H9 (cell line): ENCODE measurements around the gene RFESD. TPM values are rescaled to one million over a fixed set of nuclear protein-coding genes. Genes with fewer than 3 reads are reported as not detected.

Experiments
- DNase-seq: peaks from one replicate; pipeline ENCODE4 v3.0.0-alpha.2; 2017
- H2AFZ ChIP-seq: one replicate; pipeline ENCODE4 v1.6.1; 2013; ENCODE audit warnings: mild to moderate bottlenecking, low read length, control low read depth, moderate library complexity
- H2AK5ac ChIP-seq: 2 replicates; pipeline ENCODE4 v1.6.1; 2013; ENCODE audit warnings: low read length, control low read depth, mixed read lengths; ENCODE audit not compliant: insufficient read length
- H2BK120ac ChIP-seq: one replicate; pipeline ENCODE4 v1.6.1; 2013; ENCODE audit warnings: low read depth, mild to moderate bottlenecking, low read length, control low read depth, inconsistent platforms; ENCODE audit not compliant: poor library complexity, severe bottlenecking
- H2BK12ac ChIP-seq: 2 replicates; pipeline ENCODE4 v1.6.1; 2013; ENCODE audit warnings: low read length, control low read depth, mixed read lengths, low read depth; ENCODE audit not compliant: insufficient read length
- H2BK15ac ChIP-seq: 2 replicates; pipeline ENCODE4 v1.6.1; 2013; ENCODE audit warnings: low read depth, low read length, control low read depth
- H2BK20ac ChIP-seq: one replicate; pipeline ENCODE4 v1.6.1; 2013; ENCODE audit warnings: low read depth, mild to moderate bottlenecking, low read length, control low read depth, inconsistent platforms; ENCODE audit not compliant: poor library complexity, severe bottlenecking
- H2BK5ac ChIP-seq: 2 replicates; pipeline ENCODE4 v1.6.1; 2013; ENCODE audit warnings: low read length, control low read depth, mixed read lengths; ENCODE audit not compliant: insufficient read length
- H3K14ac ChIP-seq: 2 replicates; pipeline ENCODE4 v1.6.1; 2013; ENCODE audit warnings: low read length, control low read depth; ENCODE audit not compliant: insufficient read depth
- H3K18ac ChIP-seq: 2 replicates; pipeline ENCODE4 v1.6.1; 2013; ENCODE audit warnings: low read depth, mild to moderate bottlenecking, mixed read lengths, low read length, control low read depth; ENCODE audit not compliant: insufficient read length
- H3K23ac ChIP-seq: 2 replicates; pipeline ENCODE4 v1.6.1; 2013; ENCODE audit warnings: low read length, control low read depth, mixed read lengths, low read depth; ENCODE audit not compliant: insufficient read length
- H3K23me2 ChIP-seq: 2 replicates; pipeline ENCODE4 v1.6.1; 2013; ENCODE audit warnings: low read depth, mild to moderate bottlenecking, mixed read lengths, low read length, control low read depth; ENCODE audit not compliant: insufficient read length, poor library complexity, severe bottlenecking
- H3K27ac ChIP-seq: 2 replicates; pipeline ENCODE4 v1.5.1; 2013; ENCODE audit warnings: low read length, control low read depth, mixed read lengths, low read depth; ENCODE audit not compliant: insufficient read length
- H3K27me3 ChIP-seq: 2 replicates; pipeline ENCODE4 v1.6.1; 2013; ENCODE audit warnings: low read length, control low read depth, inconsistent platforms; ENCODE audit not compliant: insufficient read depth
- H3K4ac ChIP-seq: 2 replicates; pipeline ENCODE4 v1.6.1; 2013; ENCODE audit warnings: low read depth, mild to moderate bottlenecking, control low read depth, inconsistent platforms, low read length, moderate library complexity
- H3K4me1 ChIP-seq: 2 replicates; pipeline ENCODE4 v1.6.1; 2013; ENCODE audit warnings: low read length, control low read depth, inconsistent platforms; ENCODE audit not compliant: insufficient read depth
- H3K4me2 ChIP-seq: 2 replicates; pipeline ENCODE4 v1.6.1; 2013; ENCODE audit warnings: low read length, control low read depth, mixed read lengths; ENCODE audit not compliant: insufficient read length, insufficient read depth
- H3K56ac ChIP-seq: 2 replicates; pipeline ENCODE4 v1.6.1; 2013; ENCODE audit warnings: low read depth, mild to moderate bottlenecking, mixed read lengths, low read length, control low read depth; ENCODE audit not compliant: insufficient read length
- H3K79me1 ChIP-seq: 2 replicates; pipeline ENCODE4 v1.6.1; 2013; ENCODE audit warnings: low read depth, mild to moderate bottlenecking, moderate library complexity, low read length, control low read depth, inconsistent platforms; ENCODE audit not compliant: insufficient read depth, poor library complexity, severe bottlenecking
- H3K79me2 ChIP-seq: 2 replicates; pipeline ENCODE4 v1.6.1; 2013; ENCODE audit warnings: low read length, control low read depth, inconsistent platforms; ENCODE audit not compliant: insufficient read depth
- H3K9ac ChIP-seq: 2 replicates; pipeline ENCODE4 v1.6.1; 2013; ENCODE audit warnings: low read length, control low read depth, mixed read lengths; ENCODE audit not compliant: insufficient read length; ENCODE audit errors: extremely low read depth
- H3K9me3 ChIP-seq: one replicate; pipeline ENCODE4 v1.6.1; 2013; ENCODE audit warnings: low read depth, low read length, inconsistent platforms; ENCODE audit not compliant: control insufficient read depth
- H3T11ph ChIP-seq: one replicate; pipeline ENCODE4 v1.6.1; 2013; ENCODE audit warnings: mild to moderate bottlenecking, low read length, control low read depth, inconsistent platforms
- H4K20me1 ChIP-seq: one replicate; pipeline ENCODE4 v1.6.1; 2013; ENCODE audit not compliant: control insufficient read depth, insufficient read length, insufficient read depth
- H4K5ac ChIP-seq: 2 replicates; pipeline ENCODE4 v1.6.1; 2013; ENCODE audit warnings: low read depth, mild to moderate bottlenecking, mixed read lengths, low read length, control low read depth; ENCODE audit not compliant: insufficient read length
- H4K8ac ChIP-seq: replicated peaks from 2 replicates; pipeline ENCODE4 v1.6.1; 2013; ENCODE audit warnings: low read length, control low read depth, mixed read lengths, low read depth; ENCODE audit not compliant: insufficient read length
- H4K91ac ChIP-seq: 2 replicates; pipeline ENCODE4 v1.6.1; 2013; ENCODE audit warnings: low read depth, mild to moderate bottlenecking, moderate library complexity, mixed read lengths, low read length, control low read depth; ENCODE audit not compliant: insufficient read length
- H3K27ac Mint-ChIP-seq, 3 experiments: 2 replicates in 2 of 3; 3 replicates in 1 of 3; pipeline ENCODE4 v1.8.0; 2020 to 2021; ENCODE audit warnings: mixed read lengths in 3 of 3, mild to moderate bottlenecking in 1 of 3, moderate library complexity in 1 of 3
- H3K27me3 Mint-ChIP-seq: 2 replicates; pipeline ENCODE4 v1.8.0; 2021; ENCODE audit warnings: low read depth, mild to moderate bottlenecking, moderate library complexity, mixed read lengths
- H3K36me3 Mint-ChIP-seq, 3 experiments: 2 replicates in 2 of 3; 3 replicates in 1 of 3; pipeline ENCODE4 v1.8.0; 2020 to 2021; ENCODE audit warnings: low read depth in 3 of 3, mixed read lengths in 3 of 3; ENCODE audit not compliant: insufficient read depth in 1 of 3
- H3K4me1 Mint-ChIP-seq, 2 experiments: 2 replicates each; pipeline ENCODE4 v1.8.0; 2020; ENCODE audit warnings: mixed read lengths in 2 of 2
- H3K4me3 Mint-ChIP-seq, 2 experiments: 2 replicates in 1 of 2; 3 replicates in 1 of 2; pipeline ENCODE4 v1.8.0; 2020 to 2021; ENCODE audit warnings: mild to moderate bottlenecking in 2 of 2, mixed read lengths in 2 of 2, moderate library complexity in 1 of 2
- H3K9me3 Mint-ChIP-seq, 2 experiments: 2 replicates in 1 of 2; 3 replicates in 1 of 2; pipeline ENCODE4 v1.8.0; 2020; ENCODE audit warnings: mild to moderate bottlenecking in 2 of 2, mixed read lengths in 2 of 2, moderate library complexity in 1 of 2
- WGBS: extraction: QIAGEN DNeasy Blood & Tissue Kit; methylation state at CpG from one replicate; pipeline ENCODE4 v1.1.7; 2013; ENCODE audit warnings: missing lambda C conversion rate, low lambda C conversion rate, mixed read lengths; ENCODE audit not compliant: insufficient read length; ENCODE audit errors: extremely low coverage; 5-methylcytosine and 5-hydroxymethylcytosine counted together
- total RNA-seq: library from RNA; stranded (reverse); gene quantifications from 2 replicates; pipeline ENCODE4 v1.2.1, GENCODE V29; 2021
- TF ChIP-seq, protein P1 (sequence below): fragments of 200-600 bp; sonication (generic); conservative IDR thresholded peaks from 3 replicates; pipeline ENCODE4 v1.8.0; 2021; ENCODE audit warnings: antibody characterized with exemption, mild to moderate bottlenecking

Gene RFESD
- total RNA-seq, 1 experiment from 2014 or later, result 1.7 TPM

DNA sequence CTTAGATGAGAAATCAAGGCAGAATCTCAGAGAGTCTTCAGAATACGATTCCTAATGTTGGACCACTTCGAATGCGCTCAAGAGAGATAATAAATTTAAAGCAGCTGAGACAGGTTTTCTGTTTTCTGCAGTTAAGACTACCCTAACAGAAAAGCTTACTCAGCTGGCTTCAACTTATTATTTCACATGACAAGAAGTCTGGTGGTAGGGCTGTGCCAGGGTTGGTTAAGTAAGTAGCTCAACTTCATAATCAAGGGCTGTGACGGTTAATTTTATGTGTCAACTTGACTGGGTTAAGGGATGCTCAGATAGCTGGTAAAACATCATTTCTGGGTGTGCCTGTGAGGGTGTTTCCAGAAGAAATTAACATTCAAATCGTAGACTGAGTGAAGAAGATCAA lies 22.9 kb upstream of the RFESD start:
- no peak overlapping the region for H2AK5ac ChIP-seq
- H3K9ac ChIP-seq, result no peak overlapping the region
- peaks cover 12% of the 10 kb centered on the region for H3K9me3 ChIP-seq
- Mint-ChIP-seq H3K4me1 (peaks cover 14% of the 10 kb centered on the region in 2 experiments), H3K9me3 (peaks cover 13 to 18% of the 10 kb centered on the region in 2 experiments), H3K27ac (no peak overlapping the region), H3K4me3 (no peak overlapping the region), H3K36me3 (peaks cover 8 to 12% (median 12%) of the 10 kb centered on the region in 3 experiments), H3K27me3 (peaks cover 52% of the 10 kb centered on the region)
- no peak overlapping the region for H3K23ac ChIP-seq
- no peak overlapping the region for H4K8ac ChIP-seq
- peaks cover 13% of the 10 kb centered on the region for H3K23me2 ChIP-seq
- no peak overlapping the region for H3K4ac ChIP-seq
- no peak for DNase-seq
- no peak overlapping the region for H2BK5ac ChIP-seq
- H3K56ac ChIP-seq, result no peak overlapping the region
- no peak overlapping the region for H2AFZ ChIP-seq
- H3K79me2 ChIP-seq, result no peaks in the 10 kb centered on the region
- H3K4me1 ChIP-seq, result no peaks in the 10 kb centered on the region
- no peak overlapping the region for H3K4me2 ChIP-seq
- WGBS, result no CpG with 5 or more reads among the region's 5 CpGs
- no peak overlapping the region for H4K91ac ChIP-seq
- no peak overlapping the region for H2BK15ac ChIP-seq
- no peak overlapping the region for H3T11ph ChIP-seq
- TF ChIP-seq, protein P1, sequence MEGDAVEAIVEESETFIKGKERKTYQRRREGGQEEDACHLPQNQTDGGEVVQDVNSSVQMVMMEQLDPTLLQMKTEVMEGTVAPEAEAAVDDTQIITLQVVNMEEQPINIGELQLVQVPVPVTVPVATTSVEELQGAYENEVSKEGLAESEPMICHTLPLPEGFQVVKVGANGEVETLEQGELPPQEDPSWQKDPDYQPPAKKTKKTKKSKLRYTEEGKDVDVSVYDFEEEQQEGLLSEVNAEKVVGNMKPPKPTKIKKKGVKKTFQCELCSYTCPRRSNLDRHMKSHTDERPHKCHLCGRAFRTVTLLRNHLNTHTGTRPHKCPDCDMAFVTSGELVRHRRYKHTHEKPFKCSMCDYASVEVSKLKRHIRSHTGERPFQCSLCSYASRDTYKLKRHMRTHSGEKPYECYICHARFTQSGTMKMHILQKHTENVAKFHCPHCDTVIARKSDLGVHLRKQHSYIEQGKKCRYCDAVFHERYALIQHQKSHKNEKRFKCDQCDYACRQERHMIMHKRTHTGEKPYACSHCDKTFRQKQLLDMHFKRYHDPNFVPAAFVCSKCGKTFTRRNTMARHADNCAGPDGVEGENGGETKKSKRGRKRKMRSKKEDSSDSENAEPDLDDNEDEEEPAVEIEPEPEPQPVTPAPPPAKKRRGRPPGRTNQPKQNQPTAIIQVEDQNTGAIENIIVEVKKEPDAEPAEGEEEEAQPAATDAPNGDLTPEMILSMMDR, result no peak
- no peak overlapping the region for H2BK12ac ChIP-seq
- H3K27ac ChIP-seq, result no peak overlapping the region
- H3K27me3 ChIP-seq, result peaks cover 21% of the 10 kb centered on the region
- H4K20me1 ChIP-seq, result no peaks in the 10 kb centered on the region
- no peak overlapping the region for H4K5ac ChIP-seq
- no peak overlapping the region for H2BK20ac ChIP-seq
- H3K14ac ChIP-seq, result no peak overlapping the region
- no peak overlapping the region for H2BK120ac ChIP-seq
- no peaks in the 10 kb centered on the region for H3K79me1 ChIP-seq
- no peak overlapping the region for H3K18ac ChIP-seq
